Hepatocyte (in vitro differentiated cells): ENCODE results near the gene GJA10. TPM values are rescaled to one million over a fixed set of nuclear protein-coding genes. Genes with fewer than 3 reads are reported as not detected.

Source experiments
- DNase-seq: peaks from one replicate; pipeline ENCODE4 v3.0.0-alpha.2; 2016; ENCODE audit warnings: low spot score
- H2AFZ ChIP-seq: fragments of 200-600 bp; sonication (generic); 2 replicates; pipeline ENCODE4 v1.6.0; 2016; ENCODE audit warnings: antibody characterized with exemption, mild to moderate bottlenecking
- H3K27ac ChIP-seq: fragments of 200-600 bp; sonication (generic); 2 replicates; pipeline ENCODE4 v1.5.1; 2016; ENCODE audit warnings: mild to moderate bottlenecking
- H3K27me3 ChIP-seq: fragments of 200-600 bp; sonication (generic); 2 replicates; pipeline ENCODE4 v1.6.1; 2016
- H3K36me3 ChIP-seq: fragments of 200-600 bp; sonication (generic); replicated peaks from 2 replicates; pipeline ENCODE4 v1.5.1; 2016; ENCODE audit warnings: low read depth; ENCODE audit not compliant: insufficient read depth
- H3K4me1 ChIP-seq: fragments of 200-600 bp; sonication (generic); 2 replicates; pipeline ENCODE4 v1.5.1; 2016; ENCODE audit warnings: mild to moderate bottlenecking, moderate library complexity; ENCODE audit not compliant: insufficient read depth
- H3K4me2 ChIP-seq: fragments of 200-600 bp; sonication (generic); 2 replicates; pipeline ENCODE4 v1.6.0; 2016
- H3K4me3 ChIP-seq: fragments of 200-600 bp; sonication (generic); 2 replicates; pipeline ENCODE4 v1.5.1; 2016; ENCODE audit warnings: mild to moderate bottlenecking
- H3K79me2 ChIP-seq: fragments of 200-600 bp; sonication (generic); 2 replicates; pipeline ENCODE4 v1.6.0; 2017; ENCODE audit warnings: mild to moderate bottlenecking
- H3K9me2 ChIP-seq: fragments of 200-600 bp; sonication (generic); replicated peaks from 2 replicates; pipeline ENCODE4 v1.6.0; 2017; ENCODE audit warnings: mild to moderate bottlenecking; ENCODE audit not compliant: insufficient read depth
- H3K9me3 ChIP-seq: fragments of 200-600 bp; sonication (generic); 2 replicates; pipeline ENCODE4 v1.5.1; 2016; ENCODE audit warnings: low read depth, mild to moderate bottlenecking
- H4K20me1 ChIP-seq: fragments of 200-600 bp; sonication (generic); 2 replicates; pipeline ENCODE4 v1.6.0; 2016; ENCODE audit warnings: mild to moderate bottlenecking; ENCODE audit not compliant: insufficient read depth, poor library complexity, severe bottlenecking
- CTCF ChIP-seq: fragments of 200-600 bp; sonication (generic); IDR thresholded peaks from 2 replicates; pipeline ENCODE4 v1.5.1; 2016; ENCODE audit warnings: antibody characterized with exemption, mild to moderate bottlenecking; ENCODE audit not compliant: poor library complexity
- EZH2 ChIP-seq: fragments of 200-600 bp; sonication (generic); IDR thresholded peaks from 2 replicates; pipeline ENCODE4 v1.6.1; 2016; ENCODE audit warnings: antibody characterized with exemption, mild to moderate bottlenecking, borderline replicate concordance
- EZH2phosphoT487 ChIP-seq: fragments of 200-600 bp; sonication (generic); IDR thresholded peaks from one replicate; pipeline ENCODE4 v1.6.1; 2018; ENCODE audit warnings: antibody characterized with exemption, mild to moderate bottlenecking, low read depth, moderate library complexity; ENCODE audit not compliant: unreplicated experiment, severe bottlenecking
- WGBS: methylation state at CpG from one replicate; pipeline ENCODE4 v1.1.6; 2016; ENCODE audit warnings: low lambda C conversion rate; ENCODE audit errors: missing lambda C conversion rate; 5-methylcytosine and 5-hydroxymethylcytosine counted together
- polyA plus RNA-seq: library from polyadenylated mRNA; unstranded; fragments of >200 nt; fragmentation: Nextera tagmentation; extraction: Ambion mirVana; gene quantifications from 2 replicates; pipeline ENCODE4 v1.2.1, GENCODE V29; 2016
- total RNA-seq: library from RNA; depleted of rRNA; stranded (reverse); fragments of >200 nt; gene quantifications from 2 replicates; pipeline ENCODE4 v1.2.3, GENCODE V29; 2014

GJA10 gene
- total and polyA plus RNA-seq, 2 experiments from 2014 or later: not detected

- Histone ChIP-seq H3K79me2 (no peaks in the 10 kb centered on the region), H3K4me2 (no peak overlapping the region), H3K9me2 (no peaks in the 10 kb centered on the region), H3K9me3 (no peaks in the 10 kb centered on the region), H2AFZ (no peak overlapping the region), H3K27ac (no peak overlapping the region), H3K4me3 (no peak overlapping the region), H3K36me3 (no peaks in the 10 kb centered on the region), H3K27me3 (no peaks in the 10 kb centered on the region), H3K4me1 (peaks cover under 1% of the 10 kb centered on the region), H4K20me1 (no peaks in the 10 kb centered on the region)
- DNase-seq: no peak
- WGBS: 94% methylated on average over 44 of the region's 44 CpGs
- TF ChIP-seq EZH2: no peak
- no peak for TF ChIP-seq CTCF
- TF ChIP-seq EZH2phosphoT487: no peak
Observed at GRCh38 chr6:89886378-89887120, 7.7 kb upstream of the GJA10 start.

GRCh38 chr6:89887452-89888137 lies 6.7 kb upstream of the GJA10 start:
- peaks cover 4% of the 10 kb centered on the region for H3K4me1 ChIP-seq
- 93% methylated on average over 33 of the region's 43 CpGs for whole genome bisulfite sequencing
- no peak overlapping the region for H3K27ac ChIP-seq
- no peaks in the 10 kb centered on the region for H3K79me2 ChIP-seq
- no peaks in the 10 kb centered on the region for H3K9me2 ChIP-seq
- H4K20me1 ChIP-seq: no peaks in the 10 kb centered on the region
- H3K27me3 ChIP-seq: no peaks in the 10 kb centered on the region
- no peaks in the 10 kb centered on the region for H3K9me3 ChIP-seq
- DNase-seq: no peak
- H3K36me3 ChIP-seq: no peaks in the 10 kb centered on the region
- no peak overlapping the region for H2AFZ ChIP-seq
- no peak overlapping the region for H3K4me2 ChIP-seq
- no peak overlapping the region for H3K4me3 ChIP-seq
- no peak for TF ChIP-seq CTCF

- Histone ChIP-seq H2AFZ (no peak overlapping the region), H3K9me3 (no peaks in the 10 kb centered on the region), H4K20me1 (no peaks in the 10 kb centered on the region), H3K36me3 (no peaks in the 10 kb centered on the region), H3K27me3 (no peaks in the 10 kb centered on the region), H3K27ac (no peak overlapping the region), H3K79me2 (no peaks in the 10 kb centered on the region), H3K9me2 (no peaks in the 10 kb centered on the region), H3K4me1 (peaks cover 4% of the 10 kb centered on the region), H3K4me3 (no peak overlapping the region), H3K4me2 (no peak overlapping the region)
- WGBS: 97% methylated on average over 7 of the region's 7 CpGs
- no peak for DNase-seq
- TF ChIP-seq EZH2phosphoT487 (no peak), EZH2 (no peak), CTCF (no peak)
Observed at GRCh38 chr6:89888138-89888514, 6.1 kb upstream of the GJA10 start.
